ENCODE results near the gene ZHX3. TPM values are rescaled to one million over a fixed set of nuclear protein-coding genes. Genes with fewer than 3 reads are reported as not detected.

ZHX3 gene
- total and polyA plus RNA-seq, 9 donors = 5.7 to 11.4 (median 7.8) TPM

DNA sequence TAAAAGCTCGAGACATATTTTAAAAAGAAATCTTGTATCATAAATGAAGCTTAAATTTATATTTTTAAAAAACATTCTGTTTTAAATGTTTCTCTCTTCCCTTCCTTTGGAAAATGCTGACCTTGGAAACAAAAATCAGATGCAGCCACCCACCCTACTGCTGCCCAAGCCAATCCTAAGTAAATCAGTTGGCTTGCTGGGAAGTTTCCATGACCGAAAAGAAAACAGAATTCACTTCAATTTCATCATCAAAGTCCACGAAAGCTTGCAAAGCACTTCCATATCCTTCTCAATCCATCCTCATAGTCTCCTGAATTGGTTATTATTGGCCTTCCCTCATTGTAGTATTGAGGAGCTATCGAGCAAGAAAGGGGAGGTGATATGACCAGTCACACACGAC is 100.1 kb downstream of the ZHX3 start:
- Histone ChIP-seq H3K36me3 (ENCODE audit: control insufficient read depth, insufficient read depth, low read length) (no peaks in the 10 kb centered on the region), H3K4me1 (ENCODE audit: control insufficient read depth, insufficient read depth, low read length) (peaks cover 2% of the 10 kb centered on the region), H3K27ac (ENCODE audit: low read length) (no peak overlapping the region), H3K27me3 (ENCODE audit: control insufficient read depth, insufficient read depth, low read length) (no peaks in the 10 kb centered on the region), H3K4me3 (ENCODE audit: low read length) (no peak overlapping the region), H3K9me3 (replicated peaks; ENCODE audit: control insufficient read depth, low read depth, low read length) (no peaks in the 10 kb centered on the region)
- WGBS (ENCODE audit: insufficient coverage) = 75% methylated on average over 2 of the region's 5 CpGs
- no peak for DNase-seq

DNA sequence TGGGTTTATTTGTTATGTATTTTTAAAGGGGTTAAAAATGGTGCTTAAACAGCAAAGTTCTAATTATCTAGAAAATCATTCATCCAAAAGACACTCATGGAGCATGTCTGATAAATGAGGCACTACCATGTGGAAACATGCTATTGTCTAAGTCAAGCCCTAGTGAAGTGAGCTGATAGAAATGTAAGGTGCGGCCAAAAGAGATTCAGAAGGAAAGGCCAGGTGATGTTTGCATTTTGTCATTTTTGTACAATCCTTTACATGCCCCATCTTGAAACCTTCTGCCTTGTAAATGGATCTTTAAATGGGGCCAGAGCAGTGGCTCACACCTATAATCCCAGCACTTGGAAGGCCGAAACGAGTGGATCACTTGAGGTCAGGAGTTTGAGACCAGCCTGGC is 102.9 kb downstream of the ZHX3 start:
- Histone ChIP-seq H3K36me3 (ENCODE audit: control insufficient read depth, insufficient read depth, low read length) (no peaks in the 10 kb centered on the region), H3K27ac (ENCODE audit: low read length) (no peak overlapping the region), H3K9me3 (replicated peaks; ENCODE audit: control insufficient read depth, low read depth, low read length) (no peaks in the 10 kb centered on the region), H3K4me1 (ENCODE audit: control insufficient read depth, insufficient read depth, low read length) (peaks cover 2% of the 10 kb centered on the region), H3K4me3 (ENCODE audit: low read length) (no peak overlapping the region), H3K27me3 (ENCODE audit: control insufficient read depth, insufficient read depth, low read length) (no peaks in the 10 kb centered on the region)
- WGBS (ENCODE audit: insufficient coverage) = no CpG with 5 or more reads among the region's 3 CpGs
- no peak for DNase-seq

DNA sequence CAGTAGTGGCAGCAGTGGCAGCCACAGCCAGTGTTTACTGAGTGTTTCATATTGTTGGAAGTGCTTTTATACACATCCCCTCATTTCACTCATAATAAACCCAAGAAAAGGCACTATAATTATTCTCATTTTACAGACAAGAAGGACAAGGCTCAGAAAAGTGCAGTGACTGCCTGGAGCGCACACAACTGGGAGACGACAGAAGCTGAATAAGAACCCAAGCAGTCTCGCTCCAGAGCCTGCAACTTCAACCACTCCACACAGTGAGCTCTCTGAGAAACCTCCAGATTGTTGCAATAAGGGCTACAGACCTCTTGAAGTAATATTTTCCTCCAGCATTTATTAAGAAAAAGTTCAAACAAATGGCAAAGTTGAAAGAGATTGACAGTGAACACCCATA is 103.3 kb downstream of the ZHX3 start:
- Histone ChIP-seq H3K4me1 (ENCODE audit: control insufficient read depth, insufficient read depth, low read length) (peaks cover 2% of the 10 kb centered on the region), H3K27ac (ENCODE audit: low read length) (no peak overlapping the region), H3K4me3 (ENCODE audit: low read length) (no peak overlapping the region), H3K36me3 (ENCODE audit: control insufficient read depth, insufficient read depth, low read length) (no peaks in the 10 kb centered on the region), H3K9me3 (replicated peaks; ENCODE audit: control insufficient read depth, low read depth, low read length) (no peaks in the 10 kb centered on the region), H3K27me3 (ENCODE audit: control insufficient read depth, insufficient read depth, low read length) (no peaks in the 10 kb centered on the region)
- no peak for DNase-seq
- WGBS (ENCODE audit: insufficient coverage) = 87% methylated on average over 3 of the region's 3 CpGs

DNA sequence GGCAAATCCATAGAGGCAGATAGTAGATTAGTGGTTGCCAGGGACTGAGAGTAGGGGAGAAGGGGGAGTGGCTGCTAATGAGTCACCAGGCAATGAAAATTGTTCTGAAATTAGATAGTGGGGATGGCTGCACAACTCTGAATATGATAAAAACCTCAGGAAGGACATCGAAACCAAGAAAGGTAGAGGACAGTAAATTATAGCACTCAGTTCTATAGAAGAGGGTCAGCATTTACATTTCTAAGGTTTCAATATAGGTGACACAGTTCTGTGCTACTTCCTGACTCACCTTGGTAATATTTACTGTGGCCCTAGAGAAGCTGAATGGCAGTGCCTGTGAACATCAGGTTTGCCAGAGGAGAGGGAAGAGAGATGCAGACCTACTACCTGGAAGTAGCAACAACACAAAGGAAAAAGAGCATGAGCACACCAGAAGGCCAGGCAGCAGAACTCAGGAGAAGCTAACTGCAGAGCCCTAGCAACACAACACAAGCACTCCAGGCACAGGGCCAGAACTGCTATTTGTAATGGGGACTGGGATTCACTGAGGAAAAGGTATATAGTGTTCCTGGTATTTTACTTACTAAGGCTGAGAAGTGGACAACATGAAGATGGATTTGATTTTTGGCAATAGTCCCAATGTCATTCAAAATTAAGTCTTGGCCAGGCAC is 104.2 kb downstream of the ZHX3 start:
- H3K4me1 ChIP-seq (ENCODE audit: control insufficient read depth, insufficient read depth, low read length) = peaks cover 2% of the 10 kb centered on the region
- no peak overlapping the region for H3K4me3 ChIP-seq (ENCODE audit: low read length)
- H3K36me3 ChIP-seq (ENCODE audit: control insufficient read depth, insufficient read depth, low read length) = no peaks in the 10 kb centered on the region
- no peak overlapping the region for H3K27ac ChIP-seq (ENCODE audit: low read length)
- H3K27me3 ChIP-seq (ENCODE audit: control insufficient read depth, insufficient read depth, low read length) = no peaks in the 10 kb centered on the region
- no CpG with 5 or more reads among the region's 1 CpG for WGBS (ENCODE audit: insufficient coverage)
- no peaks in the 10 kb centered on the region for H3K9me3 ChIP-seq (replicated peaks; ENCODE audit: control insufficient read depth, low read depth, low read length)
- no peak for DNase-seq

DNA sequence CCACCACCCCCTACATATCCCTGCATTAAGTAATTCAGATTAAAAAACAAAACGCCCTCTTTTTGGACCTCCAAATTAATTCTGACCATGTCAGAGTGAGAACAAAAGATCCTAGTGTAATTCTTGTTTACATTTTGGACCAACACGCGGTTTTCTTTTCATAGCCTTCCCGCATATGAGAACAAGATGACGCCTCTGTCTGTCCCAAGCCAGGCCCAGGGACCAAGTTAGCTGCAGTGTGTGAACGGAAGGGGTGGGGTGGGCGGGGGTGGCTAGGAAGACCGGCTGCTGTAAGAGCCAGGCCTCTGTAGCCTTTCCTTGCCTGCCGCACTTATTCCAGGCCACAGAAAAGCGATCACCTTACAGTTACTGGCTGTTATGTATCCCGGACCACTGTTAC is 112.2 kb downstream of the ZHX3 start:
- H3K9me3 ChIP-seq (replicated peaks; ENCODE audit: control insufficient read depth, low read depth, low read length) = no peaks in the 10 kb centered on the region
- no peaks in the 10 kb centered on the region for H3K27me3 ChIP-seq (ENCODE audit: control insufficient read depth, insufficient read depth, low read length)
- H3K4me1 ChIP-seq (ENCODE audit: control insufficient read depth, insufficient read depth, low read length) = no peaks in the 10 kb centered on the region
- WGBS (ENCODE audit: insufficient coverage) = 92% methylated on average over 10 of the region's 11 CpGs
- H3K36me3 ChIP-seq (ENCODE audit: control insufficient read depth, insufficient read depth, low read length) = peaks cover 9% of the 10 kb centered on the region
- H3K27ac ChIP-seq (ENCODE audit: low read length) = no peak overlapping the region
- no peak for DNase-seq
- H3K4me3 ChIP-seq (ENCODE audit: low read length) = no peak overlapping the region

DNA sequence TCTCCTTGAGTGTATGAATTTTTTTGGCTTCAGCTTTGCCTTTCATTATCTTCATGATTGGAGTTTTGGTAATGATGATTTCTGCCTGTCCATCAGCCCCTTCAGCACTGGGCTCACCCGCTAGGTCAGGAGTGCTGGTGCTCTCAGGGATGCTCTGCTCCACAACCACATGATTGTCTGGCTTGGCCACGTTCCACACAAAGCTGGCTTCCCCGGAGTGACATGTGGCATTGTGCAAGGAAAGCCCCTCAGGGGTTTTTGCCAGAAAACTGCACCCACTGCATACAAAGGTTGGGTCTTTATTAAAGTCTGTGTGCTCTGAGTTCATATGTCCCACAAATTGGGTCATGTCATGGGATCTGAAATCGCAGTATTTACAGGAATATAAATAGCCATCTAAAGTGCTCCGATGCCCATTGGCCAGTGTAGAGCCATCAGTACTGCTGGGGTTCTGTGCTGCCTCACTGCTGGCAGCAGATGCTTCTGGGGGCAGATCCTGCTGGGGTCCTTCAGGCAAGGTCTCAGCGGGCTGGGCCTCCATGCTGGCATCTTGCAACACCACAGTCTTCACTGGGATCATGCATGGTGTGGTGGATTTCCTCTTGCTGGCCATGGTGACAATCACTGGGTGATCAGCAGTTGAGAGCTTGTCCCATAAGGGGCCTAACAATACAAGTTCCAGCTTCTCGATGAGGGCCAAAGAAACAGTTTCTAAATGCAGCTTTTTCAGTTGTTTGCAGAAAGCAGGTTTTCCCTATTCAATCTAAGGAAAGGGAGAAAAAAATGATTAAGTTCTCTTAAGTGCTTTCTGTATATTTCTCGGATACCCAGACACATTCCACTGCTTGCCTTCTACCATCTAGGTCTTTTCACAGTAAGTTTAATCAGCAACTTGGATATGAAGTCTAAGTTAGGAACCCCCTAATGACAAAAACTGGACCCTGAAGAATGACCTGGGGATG is 112.9 kb downstream of the ZHX3 start:
- Histone ChIP-seq H3K4me3 (ENCODE audit: low read length) (no peak overlapping the region), H3K9me3 (replicated peaks; ENCODE audit: control insufficient read depth, low read depth, low read length) (peaks cover 4% of the 10 kb centered on the region), H3K27me3 (ENCODE audit: control insufficient read depth, insufficient read depth, low read length) (no peaks in the 10 kb centered on the region), H3K27ac (ENCODE audit: low read length) (no peak overlapping the region), H3K4me1 (ENCODE audit: control insufficient read depth, insufficient read depth, low read length) (no peaks in the 10 kb centered on the region), H3K36me3 (ENCODE audit: control insufficient read depth, insufficient read depth, low read length) (peaks cover 9% of the 10 kb centered on the region)
- DNase-seq = no peak
- 97% methylated on average over 5 of the region's 8 CpGs for WGBS (ENCODE audit: insufficient coverage)

DNA sequence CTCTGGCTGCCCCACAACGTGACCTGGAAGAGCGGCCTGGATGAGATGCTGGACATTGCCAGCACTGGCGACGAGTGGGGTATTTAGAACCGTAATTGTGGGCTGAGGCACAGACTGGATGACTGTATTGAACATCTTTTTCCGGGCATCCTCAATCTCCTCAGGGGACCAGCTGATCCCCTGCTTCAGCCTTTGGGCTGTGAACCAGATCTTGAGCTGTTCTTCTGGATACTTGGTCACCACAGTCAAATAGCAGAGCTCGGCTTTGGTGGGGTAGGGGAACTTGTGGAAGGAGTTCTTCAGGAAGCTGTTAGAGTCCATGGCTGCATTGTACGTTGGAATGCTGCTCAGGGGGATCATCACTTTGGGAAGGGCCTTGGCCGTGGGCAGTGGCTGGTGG is 113.9 kb downstream of the ZHX3 start:
- Histone ChIP-seq H3K4me3 (ENCODE audit: low read length) (no peak overlapping the region), H3K4me1 (ENCODE audit: control insufficient read depth, insufficient read depth, low read length) (no peaks in the 10 kb centered on the region), H3K9me3 (replicated peaks; ENCODE audit: control insufficient read depth, low read depth, low read length) (peaks cover 10% of the 10 kb centered on the region), H3K27me3 (ENCODE audit: control insufficient read depth, insufficient read depth, low read length) (no peaks in the 10 kb centered on the region), H3K27ac (ENCODE audit: low read length) (no peak overlapping the region), H3K36me3 (ENCODE audit: control insufficient read depth, insufficient read depth, low read length) (peaks cover 9% of the 10 kb centered on the region)
- DNase-seq = no peak
- WGBS (ENCODE audit: insufficient coverage) = 94% methylated on average over 8 of the region's 9 CpGs

DNA sequence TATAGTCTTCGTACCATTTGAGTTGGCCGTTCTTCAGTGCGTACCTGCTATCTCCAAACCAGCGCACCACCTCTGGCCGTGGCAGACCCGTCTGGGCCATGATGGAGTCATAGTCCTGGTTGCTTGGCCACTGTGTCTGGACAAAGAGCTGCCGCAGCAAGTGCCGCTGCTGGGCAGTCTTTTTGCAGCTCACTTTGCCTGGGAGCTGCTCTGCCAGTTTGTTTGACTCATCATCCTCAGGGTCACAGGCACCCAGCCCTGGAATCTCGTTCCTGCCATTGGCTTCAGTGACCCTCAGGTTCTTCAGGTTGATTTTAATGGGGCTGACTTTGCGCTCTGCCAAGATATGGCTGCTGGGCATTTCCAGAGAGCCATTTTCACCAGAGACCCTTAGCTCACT is 115.1 kb downstream of the ZHX3 start:
- Histone ChIP-seq H3K4me3 (ENCODE audit: low read length) (no peak overlapping the region), H3K9me3 (replicated peaks; ENCODE audit: control insufficient read depth, low read depth, low read length) (peaks cover 16% of the 10 kb centered on the region)
- no peak for DNase-seq

GRCh38 chr20:41201760-41202159 is 115.8 kb downstream of the ZHX3 start:
- H3K9me3 ChIP-seq (replicated peaks; ENCODE audit: control insufficient read depth, low read depth, low read length) = peaks cover 16% of the 10 kb centered on the region
- 90% methylated on average over 8 of the region's 8 CpGs for WGBS (ENCODE audit: insufficient coverage)
- H3K36me3 ChIP-seq (ENCODE audit: control insufficient read depth, insufficient read depth, low read length) = peaks cover 9% of the 10 kb centered on the region
- H3K4me3 ChIP-seq (ENCODE audit: low read length) = no peak overlapping the region
- no peak for DNase-seq
- H3K27me3 ChIP-seq (ENCODE audit: control insufficient read depth, insufficient read depth, low read length) = no peaks in the 10 kb centered on the region
- no peak overlapping the region for H3K27ac ChIP-seq (ENCODE audit: low read length)
- H3K4me1 ChIP-seq (ENCODE audit: control insufficient read depth, insufficient read depth, low read length) = no peaks in the 10 kb centered on the region

More for the DNA sequence above, 115.1 kb downstream of the ZHX3 start:
- H3K27me3 ChIP-seq (ENCODE audit: control insufficient read depth, insufficient read depth, low read length) = no peaks in the 10 kb centered on the region
- no peak overlapping the region for H3K27ac ChIP-seq (ENCODE audit: low read length)
- WGBS (ENCODE audit: insufficient coverage) = 96% methylated on average over 10 of the region's 10 CpGs
- H3K36me3 ChIP-seq (ENCODE audit: control insufficient read depth, insufficient read depth, low read length) = peaks cover 9% of the 10 kb centered on the region
- no peaks in the 10 kb centered on the region for H3K4me1 ChIP-seq (ENCODE audit: control insufficient read depth, insufficient read depth, low read length)

GRCh38 chr20:41200446-41201202 is 116.9 kb downstream of the ZHX3 start:
- H3K27ac ChIP-seq (ENCODE audit: low read length) = no peak overlapping the region
- H3K4me3 ChIP-seq (ENCODE audit: low read length) = no peak overlapping the region
- peaks cover 16% of the 10 kb centered on the region for H3K9me3 ChIP-seq (replicated peaks; ENCODE audit: control insufficient read depth, low read depth, low read length)
- H3K36me3 ChIP-seq (ENCODE audit: control insufficient read depth, insufficient read depth, low read length) = peaks cover 9% of the 10 kb centered on the region
- peak; percentile 27 for DNase-seq
- 88% methylated on average over 1 of the region's 3 CpGs for WGBS (ENCODE audit: insufficient coverage)
- H3K27me3 ChIP-seq (ENCODE audit: control insufficient read depth, insufficient read depth, low read length) = no peaks in the 10 kb centered on the region
- H3K4me1 ChIP-seq (ENCODE audit: control insufficient read depth, insufficient read depth, low read length) = no peaks in the 10 kb centered on the region

Data from muscle of leg (tissue), 11 donors.